K562 (cell line): ENCODE measurements around the gene PSMA1. TPM values are rescaled to one million over a fixed set of nuclear protein-coding genes. Genes with fewer than 3 reads are reported as not detected.

Source experiments
- CEBPZ ChIP-seq: fragments of 150-350 bp; IDR thresholded peaks from 2 replicates; pipeline ENCODE4 v1.6.1; 2014; ENCODE audit warnings: low read depth, mild to moderate bottlenecking, low read length, borderline replicate concordance
- KAT8 ChIP-seq: fragments of 450-650 bp; IDR thresholded peaks from 2 replicates; pipeline ENCODE4 v1.6.1; 2016; ENCODE audit warnings: low read depth, mild to moderate bottlenecking
- NELFE ChIP-seq: IDR thresholded peaks from 2 replicates; pipeline ENCODE4 v1.6.1; 2011; ENCODE audit warnings: mild to moderate bottlenecking; ENCODE audit not compliant: insufficient read depth, insufficient read length
- NFE2 ChIP-seq: IDR thresholded peaks from 2 replicates; pipeline ENCODE4 v1.6.1; 2014; ENCODE audit warnings: antibody characterized with exemption, low read depth
- NFXL1 ChIP-seq: fragments of 450-650 bp; formaldehyde crosslinking; IDR thresholded peaks from 2 replicates; pipeline ENCODE4 v1.4.0; 2021; ENCODE audit warnings: mild to moderate bottlenecking
- PRPF4 ChIP-seq: fragments of 200-400 bp; formaldehyde crosslinking; IDR thresholded peaks from one replicate; pipeline ENCODE4 v1.6.1; 2017; ENCODE audit warnings: low read length, low read depth, mild to moderate bottlenecking; ENCODE audit not compliant: insufficient read depth, poor library complexity, severe bottlenecking
- SMARCA4 ChIP-seq: fragments of 450-650 bp; IDR thresholded peaks from 2 replicates; pipeline ENCODE4 v1.6.1; 2016
- THAP7 ChIP-seq: fragments of 250-450 bp; sonication (Bioruptor Pico); IDR thresholded peaks from 2 replicates; pipeline ENCODE4 v1.5.0; 2021
- ZNF354B ChIP-seq: fragments of 250-450 bp; sonication (Bioruptor Pico); IDR thresholded peaks from 2 replicates; pipeline ENCODE4 v1.4.0; 2020
- ZNF778 ChIP-seq: fragments of 450-650 bp; formaldehyde crosslinking; IDR thresholded peaks from 2 replicates; pipeline ENCODE4 v1.4.0; 2020; ENCODE audit warnings: mild to moderate bottlenecking, moderate library complexity
- polyA plus RNA-seq, 8 experiments: library from polyadenylated mRNA; depleted of rRNA in 4 of 8; stranded (reverse) in 5 of 8; unstranded in 3 of 8; fragments of >200 nt; fragmentation: Nextera tagmentation in 2 of 8; fragmentation: Illumina TruSeq in 1 of 8; extraction: Ambion mirVana in 2 of 8; extraction: Trizol in 1 of 8; gene quantifications; 2 replicates each; pipeline versions ENCODE4 v1.2.1 to v1.2.3, GENCODE V29; 2011 to 2014; ENCODE audit warnings: inconsistent platforms in 1 of 8, missing spikeins in 1 of 8
- total RNA-seq, 7 experiments: library from RNA; depleted of rRNA in 6 of 7; stranded (reverse); fragments of >200 nt in 6 of 7; fragmentation: Illumina TruSeq in 2 of 7; extraction: Trizol in 2 of 7; gene quantifications; 2 replicates each; pipeline versions ENCODE4 v1.2.1 to v1.2.3, GENCODE V29; 2011 to 2021; ENCODE audit warnings: low replicate concordance in 1 of 7
- TF ChIP-seq, protein P1 (sequence below), 3 experiments: fragments of 200-800 bp in 1 of 3; sonication (Bioruptor generic) in 1 of 3; sonication (generic) in 1 of 3; formaldehyde crosslinking in 1 of 3; IDR thresholded peaks; 2 replicates each; pipeline versions ENCODE4 v1.6.1 to v1.8.0; 2016 to 2022; ENCODE audit warnings: mild to moderate bottlenecking in 2 of 3, missing compliant biosample characterization in 2 of 3, missing genetic modification characterization in 2 of 3, missing genetic modification reagents in 1 of 3
- TF ChIP-seq, protein P2 (sequence below): sonication (generic); formaldehyde crosslinking; IDR thresholded peaks from 2 replicates; pipeline ENCODE4 v1.8.1; 2023; ENCODE audit warnings: missing genetic modification reagents, mild to moderate bottlenecking, borderline replicate concordance
- TF ChIP-seq, protein P3 (sequence below): sonication (generic); formaldehyde crosslinking; IDR thresholded peaks from 2 replicates; pipeline ENCODE4 v1.8.0; 2022; ENCODE audit warnings: mild to moderate bottlenecking, missing genetic modification reagents

PSMA1 gene
- total and polyA plus RNA-seq, 9 of the 15 experiments (the other 6 are each of a cell fraction or from before 2014, with no cell fraction given) = 283 to 1,007 (median 424) TPM

DNA sequence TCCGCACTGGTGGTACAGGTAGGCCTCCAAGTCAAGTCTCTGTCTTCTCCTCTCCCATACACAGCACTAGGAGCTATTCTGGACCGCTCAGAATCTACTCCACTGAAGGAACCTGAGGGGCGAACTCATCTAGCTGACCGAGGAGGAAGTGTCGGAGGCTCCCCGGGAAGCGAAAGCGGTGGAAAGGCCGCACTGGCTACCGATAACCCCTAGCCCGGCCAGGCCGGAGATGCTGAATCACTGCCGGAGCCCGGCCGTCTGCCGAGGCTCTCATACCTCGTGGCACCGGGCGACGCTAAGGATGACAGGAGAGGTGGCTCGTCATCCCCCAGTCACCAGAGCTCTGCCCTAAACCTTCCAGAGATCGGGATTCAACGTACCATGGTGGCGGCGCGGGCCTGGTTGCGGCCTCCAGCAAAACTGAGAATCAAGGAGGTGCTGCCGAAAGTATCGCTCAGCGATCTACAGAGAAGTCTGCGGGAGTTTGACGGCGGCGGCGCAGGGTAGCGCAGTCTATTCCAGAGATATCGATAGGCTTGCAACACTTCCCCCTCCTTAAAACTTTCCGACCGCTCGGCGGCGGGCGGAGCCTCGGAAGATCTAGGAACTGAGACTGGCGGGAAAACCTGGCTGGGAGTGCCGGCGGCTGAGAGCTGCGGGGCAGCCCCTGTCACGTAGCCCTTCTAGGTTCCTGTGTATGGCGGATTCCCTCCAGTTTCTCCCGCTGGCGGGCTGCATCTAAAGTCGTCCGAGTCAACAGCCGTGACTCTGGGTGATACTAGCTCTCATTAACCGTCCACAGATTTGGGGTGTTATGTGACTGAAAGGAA lies at the start of gene PSMA1 (continued):
- TF ChIP-seq, protein P1, sequence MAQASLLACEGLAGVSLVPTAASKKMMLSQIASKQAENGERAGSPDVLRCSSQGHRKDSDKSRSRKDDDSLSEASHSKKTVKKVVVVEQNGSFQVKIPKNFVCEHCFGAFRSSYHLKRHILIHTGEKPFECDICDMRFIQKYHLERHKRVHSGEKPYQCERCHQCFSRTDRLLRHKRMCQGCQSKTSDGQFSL (CRISPR knock-in tag; IDR thresholded peaks at IDR 0.05) = no peak
- TF ChIP-seq, protein P1 (tag; IDR thresholded peaks at IDR 0.05) = no peak
- TF ChIP-seq ZNF778 (CRISPR knock-in tag) (no peak), ZNF354B (no peak), NELFE (no peak), NFXL1 (CRISPR knock-in tag) (no peak), KAT8 (no peak), THAP7 (CRISPR knock-in tag) (no peak), NFE2 (peak; percentile 89), PRPF4 (no peak), CEBPZ (peak; percentile 59; the same call in 1 of the 2 replicates), SMARCA4 (peak; percentile 31; the same call in 1 of the 2 replicates)
- TF ChIP-seq, protein P2, sequence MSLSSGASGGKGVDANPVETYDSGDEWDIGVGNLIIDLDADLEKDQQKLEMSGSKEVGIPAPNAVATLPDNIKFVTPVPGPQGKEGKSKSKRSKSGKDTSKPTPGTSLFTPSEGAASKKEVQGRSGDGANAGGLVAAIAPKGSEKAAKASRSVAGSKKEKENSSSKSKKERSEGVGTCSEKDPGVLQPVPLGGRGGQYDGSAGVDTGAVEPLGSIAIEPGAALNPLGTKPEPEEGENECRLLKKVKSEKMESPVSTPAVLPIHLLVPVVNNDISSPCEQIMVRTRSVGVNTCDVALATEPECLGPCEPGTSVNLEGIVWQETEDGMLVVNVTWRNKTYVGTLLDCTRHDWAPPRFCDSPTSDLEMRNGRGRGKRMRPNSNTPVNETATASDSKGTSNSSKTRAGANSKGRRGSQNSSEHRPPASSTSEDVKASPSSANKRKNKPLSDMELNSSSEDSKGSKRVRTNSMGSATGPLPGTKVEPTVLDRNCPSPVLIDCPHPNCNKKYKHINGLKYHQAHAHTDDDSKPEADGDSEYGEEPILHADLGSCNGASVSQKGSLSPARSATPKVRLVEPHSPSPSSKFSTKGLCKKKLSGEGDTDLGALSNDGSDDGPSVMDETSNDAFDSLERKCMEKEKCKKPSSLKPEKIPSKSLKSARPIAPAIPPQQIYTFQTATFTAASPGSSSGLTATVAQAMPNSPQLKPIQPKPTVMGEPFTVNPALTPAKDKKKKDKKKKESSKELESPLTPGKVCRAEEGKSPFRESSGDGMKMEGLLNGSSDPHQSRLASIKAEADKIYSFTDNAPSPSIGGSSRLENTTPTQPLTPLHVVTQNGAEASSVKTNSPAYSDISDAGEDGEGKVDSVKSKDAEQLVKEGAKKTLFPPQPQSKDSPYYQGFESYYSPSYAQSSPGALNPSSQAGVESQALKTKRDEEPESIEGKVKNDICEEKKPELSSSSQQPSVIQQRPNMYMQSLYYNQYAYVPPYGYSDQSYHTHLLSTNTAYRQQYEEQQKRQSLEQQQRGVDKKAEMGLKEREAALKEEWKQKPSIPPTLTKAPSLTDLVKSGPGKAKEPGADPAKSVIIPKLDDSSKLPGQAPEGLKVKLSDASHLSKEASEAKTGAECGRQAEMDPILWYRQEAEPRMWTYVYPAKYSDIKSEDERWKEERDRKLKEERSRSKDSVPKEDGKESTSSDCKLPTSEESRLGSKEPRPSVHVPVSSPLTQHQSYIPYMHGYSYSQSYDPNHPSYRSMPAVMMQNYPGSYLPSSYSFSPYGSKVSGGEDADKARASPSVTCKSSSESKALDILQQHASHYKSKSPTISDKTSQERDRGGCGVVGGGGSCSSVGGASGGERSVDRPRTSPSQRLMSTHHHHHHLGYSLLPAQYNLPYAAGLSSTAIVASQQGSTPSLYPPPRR = 0 out of 2 replicates have a peak, but pooled peaks have one; percentile 26
- TF ChIP-seq, protein P3, sequence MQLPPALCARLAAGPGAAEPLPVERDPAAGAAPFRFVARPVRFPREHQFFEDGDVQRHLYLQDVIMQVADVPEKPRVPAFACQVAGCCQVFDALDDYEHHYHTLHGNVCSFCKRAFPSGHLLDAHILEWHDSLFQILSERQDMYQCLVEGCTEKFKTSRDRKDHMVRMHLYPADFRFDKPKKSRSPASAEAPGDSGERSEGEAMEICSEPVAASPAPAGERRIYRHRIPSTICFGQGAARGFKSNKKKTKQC = peak; percentile 75; the same call in 1 of the 2 replicates
